AG10803 (cell line): ENCODE results near the gene CGGBP1.
A peak's percentile ranks its signal among the peaks of the same experiment; 100 is the strongest.

Experiments used
- DNase-seq: peaks from one replicate; pipeline ENCODE4 v3.0.0; 2010; ENCODE audit warnings: low read depth
- H3K4me3 ChIP-seq: 2 replicates; pipeline ENCODE4 v1.5.1; 2011; ENCODE audit warnings: mild to moderate bottlenecking, low read length, control low read depth
- CTCF ChIP-seq: conservative IDR thresholded peaks from 2 replicates; pipeline ENCODE4 v1.5.1; 2011; ENCODE audit warnings: mild to moderate bottlenecking, low read length, control low read depth, inconsistent platforms

The CGGBP1 gene

GRCh38 chr3:88036221-88036620, 22.6 kb downstream of the CGGBP1 start:
- H3K4me3 ChIP-seq, result no peak overlapping the region
- TF ChIP-seq CTCF, result no peak
- DNase-seq, result no peak

GRCh38 chr3:88034491-88035275, 24.1 kb downstream of the CGGBP1 start:
- no peak overlapping the region for H3K4me3 ChIP-seq
- no peak for DNase-seq
- no peak for TF ChIP-seq CTCF

GRCh38 chr3:88033808-88034207, 25.0 kb downstream of the CGGBP1 start:
- no peak for DNase-seq

GRCh38 chr3:88033079-88033478, 25.7 kb downstream of the CGGBP1 start:
- no peak for DNase-seq
- no peak for TF ChIP-seq CTCF
- H3K4me3 ChIP-seq, result no peak overlapping the region

More at GRCh38 chr3:88033808-88034207, 25.0 kb downstream of the CGGBP1 start:
- H3K4me3 ChIP-seq, result no peak overlapping the region
- no peak for TF ChIP-seq CTCF

GRCh38 chr3:88032245-88032644, 26.6 kb downstream of the CGGBP1 start:
- H3K4me3 ChIP-seq, result peak overlapping the region; percentile 59
- TF ChIP-seq CTCF, result no peak
- peak; percentile 12 for DNase-seq

GRCh38 chr3:88031642-88032077, 27.1 kb downstream of the CGGBP1 start:
- TF ChIP-seq CTCF, result no peak
- DNase-seq, result peak; percentile 20
- H3K4me3 ChIP-seq, result peak overlapping the region; percentile 59

- 0 out of 2 replicates have a peak overlapping the region, but pooled peaks have one; percentile 5 for H3K4me3 ChIP-seq
- TF ChIP-seq CTCF, result no peak
- DNase-seq, result no peak
Observed at GRCh38 chr3:88030210-88030609, 28.6 kb downstream of the CGGBP1 start.
